Dendritic cell treated with granulocyte-macrophage colony-stimulating factor and Interleukin-4, amounts not matched to agents 40 ng/mL and 50 ng/mL, for 4 days (primary cell): ENCODE measurements around the gene SPP1.
"Not testable (repeated sequence)": the region's sequence is repeated elsewhere in the genome, so short reads cannot be mapped to it uniquely, and the experiment has no call there.

ENCODE experiments used
- H3K27ac Mint-ChIP-seq: one replicate; pipeline ENCODE4 v1.8.0; 2022; ENCODE audit warnings: mild to moderate bottlenecking, mixed read lengths
- H3K27me3 Mint-ChIP-seq: one replicate; pipeline ENCODE4 v1.8.0; 2022; ENCODE audit warnings: mild to moderate bottlenecking, mixed read lengths
- H3K36me3 Mint-ChIP-seq: one replicate; pipeline ENCODE4 v1.8.0; 2022; ENCODE audit warnings: low read depth, mixed read lengths
- H3K4me1 Mint-ChIP-seq: one replicate; pipeline ENCODE4 v1.8.0; 2022; ENCODE audit warnings: low read depth, mixed read lengths
- H3K4me3 Mint-ChIP-seq: one replicate; pipeline ENCODE4 v1.8.0; 2022; ENCODE audit warnings: mild to moderate bottlenecking, moderate library complexity, mixed read lengths
- H3K9me3 Mint-ChIP-seq: one replicate; pipeline ENCODE4 v1.8.0; 2022; ENCODE audit warnings: mixed read lengths
- intact Hi-C: fragments of 100-400 bp; cut with micrococcal nuclease; formaldehyde crosslinking; loops from one replicate; pipeline ENCODE4 v1.15.0; 2022

The SPP1 gene

GRCh38 chr4:87985887-87986200 is 10.3 kb downstream of the SPP1 start:
- intact Hi-C loops, result no loop called here

GRCh38 chr4:87986508-87986907 is 11.0 kb downstream of the SPP1 start:
- H3K27me3 Mint-ChIP-seq, result peaks cover 3% of the 10 kb centered on the region
- peaks cover 5% of the 10 kb centered on the region for H3K4me1 Mint-ChIP-seq
- no peak overlapping the region for H3K27ac Mint-ChIP-seq
- intact Hi-C loops, result no loop called here
- H3K36me3 Mint-ChIP-seq, result no peaks in the 10 kb centered on the region
- no peaks in the 10 kb centered on the region for H3K9me3 Mint-ChIP-seq
- H3K4me3 Mint-ChIP-seq, result no peak overlapping the region

More at GRCh38 chr4:87985887-87986200, 10.3 kb downstream of the SPP1 start:
- Mint-ChIP-seq H3K4me3 (no peak overlapping the region), H3K27me3 (peaks cover 3% of the 10 kb centered on the region), H3K4me1 (peaks cover 5% of the 10 kb centered on the region), H3K9me3 (no peaks in the 10 kb centered on the region), H3K36me3 (no peaks in the 10 kb centered on the region), H3K27ac (no peak overlapping the region)

- intact Hi-C loops, result no loop called here
These were observed 14.3 kb downstream of the SPP1 start for GRCh38 chr4:87989765-87990164.

GRCh38 chr4:87995435-87995834 is 19.9 kb downstream of the SPP1 start:
- Mint-ChIP-seq H3K27me3 (peaks cover 4% of the 10 kb centered on the region), H3K4me1 (peaks cover 5% of the 10 kb centered on the region), H3K36me3 (no peaks in the 10 kb centered on the region), H3K9me3 (no peaks in the 10 kb centered on the region), H3K27ac (no peak overlapping the region), H3K4me3 (no peak overlapping the region)
- intact Hi-C loops, result no loop called here

More at GRCh38 chr4:87989765-87990164, 14.3 kb downstream of the SPP1 start:
- Mint-ChIP-seq H3K4me3 (no peak overlapping the region), H3K4me1 (peaks cover 5% of the 10 kb centered on the region), H3K27ac (no peak overlapping the region), H3K27me3 (peaks cover 3% of the 10 kb centered on the region), H3K9me3 (no peaks in the 10 kb centered on the region), H3K36me3 (no peaks in the 10 kb centered on the region)

GRCh38 chr4:87999191-87999691 is 23.7 kb downstream of the SPP1 start:
- H3K27ac Mint-ChIP-seq, H3K36me3 Mint-ChIP-seq, H3K9me3 Mint-ChIP-seq, intact Hi-C loops, H3K4me3 Mint-ChIP-seq, H3K27me3 Mint-ChIP-seq: not testable (repeated sequence)
- peaks cover 10% of the 10 kb centered on the region for H3K4me1 Mint-ChIP-seq

GRCh38 chr4:88001871-88002270 is 26.4 kb downstream of the SPP1 start:
- Mint-ChIP-seq H3K9me3 (no peaks in the 10 kb centered on the region), H3K36me3 (no peaks in the 10 kb centered on the region), H3K27me3 (peaks cover 8% of the 10 kb centered on the region), H3K4me1 (peaks cover 17% of the 10 kb centered on the region), H3K4me3 (no peak overlapping the region), H3K27ac (no peak overlapping the region)
- intact Hi-C loops, result no loop called here

- Mint-ChIP-seq H3K9me3 (no peaks in the 10 kb centered on the region), H3K27me3 (peaks cover 9% of the 10 kb centered on the region), H3K4me1 (peaks cover 15% of the 10 kb centered on the region), H3K27ac (no peak overlapping the region), H3K36me3 (no peaks in the 10 kb centered on the region), H3K4me3 (no peak overlapping the region)
- intact Hi-C loops, result no loop called here
These were observed 27.3 kb downstream of the SPP1 start for GRCh38 chr4:88002786-88003185.

- intact Hi-C loops, result no loop called here
- Mint-ChIP-seq H3K9me3 (no peaks in the 10 kb centered on the region), H3K4me1 (peaks cover 15% of the 10 kb centered on the region), H3K4me3 (no peak overlapping the region), H3K36me3 (peaks cover 3% of the 10 kb centered on the region), H3K27me3 (peaks cover 9% of the 10 kb centered on the region), H3K27ac (no peak overlapping the region)
These were observed 27.7 kb downstream of the SPP1 start for GRCh38 chr4:88003261-88003660.

GRCh38 chr4:88005076-88005475 is 29.6 kb downstream of the SPP1 start:
- Mint-ChIP-seq H3K4me3 (no peak overlapping the region), H3K9me3 (no peaks in the 10 kb centered on the region), H3K27ac (no peak overlapping the region), H3K36me3 (peaks cover 8% of the 10 kb centered on the region), H3K4me1 (peaks cover 25% of the 10 kb centered on the region), H3K27me3 (peaks cover 9% of the 10 kb centered on the region)
- intact Hi-C loops, result loop anchor here (5.0 kb wide), 1 partner anchor 587 kb away; the partner anchor contains the start of gene HERC3

GRCh38 chr4:88005946-88006345 is 30.4 kb downstream of the SPP1 start:
- H3K9me3 Mint-ChIP-seq, result no peaks in the 10 kb centered on the region
- H3K27me3 Mint-ChIP-seq, result peaks cover 9% of the 10 kb centered on the region
- intact Hi-C loops, result loop anchor here (5.0 kb wide), 1 partner anchor 586 kb away; the partner anchor contains the start of gene HERC3
- no peak overlapping the region for H3K27ac Mint-ChIP-seq
- H3K36me3 Mint-ChIP-seq, result peaks cover 13% of the 10 kb centered on the region
- H3K4me3 Mint-ChIP-seq, result no peak overlapping the region
- H3K4me1 Mint-ChIP-seq, result peaks cover 32% of the 10 kb centered on the region

GRCh38 chr4:88006956-88007303 is 31.4 kb downstream of the SPP1 start:
- peak overlapping the region; percentile 65 for H3K4me3 Mint-ChIP-seq
- no peaks in the 10 kb centered on the region for H3K9me3 Mint-ChIP-seq
- intact Hi-C loops, result loop anchor here (5.0 kb wide), 1 partner anchor 585 kb away; the partner anchor contains the start of gene HERC3
- peaks cover 41% of the 10 kb centered on the region for H3K4me1 Mint-ChIP-seq
- H3K36me3 Mint-ChIP-seq, result peaks cover 15% of the 10 kb centered on the region
- peaks cover 9% of the 10 kb centered on the region for H3K27me3 Mint-ChIP-seq
- peak overlapping the region; percentile 25 for H3K27ac Mint-ChIP-seq

GRCh38 chr4:88007304-88008121 is 32.0 kb downstream of the SPP1 start, which contains the start of gene PKD2:
Gene PKD2 (plus strand): TSS chr4:88007635. CDS start chr4:88007734, 99 bp downstream.
- peak within 1 kb of the TSS; percentile 87 for H3K4me3 Mint-ChIP-seq
- intact Hi-C loops, result loop anchor here (5.0 kb wide), 1 partner anchor 585 kb away; the partner anchor contains the start of gene HERC3
- H3K27ac Mint-ChIP-seq, result peak within 1 kb of the TSS; percentile 86
- no peaks in the 10 kb centered on the region for H3K9me3 Mint-ChIP-seq
- H3K36me3 Mint-ChIP-seq, result peaks cover 15% of the 10 kb centered on the region
- peaks cover 47% of the 10 kb centered on the region for H3K4me1 Mint-ChIP-seq
- H3K27me3 Mint-ChIP-seq, result peaks cover 9% of the 10 kb centered on the region

- peak overlapping the region; percentile 86 for H3K27ac Mint-ChIP-seq
These were observed 32.7 kb downstream of the SPP1 start for GRCh38 chr4:88008122-88008742.

GRCh38 chr4:88008743-88009171 is 33.2 kb downstream of the SPP1 start:
- H3K9me3 Mint-ChIP-seq, result no peaks in the 10 kb centered on the region
- peak overlapping the region; percentile 86 for H3K27ac Mint-ChIP-seq

More at GRCh38 chr4:88008122-88008742, 32.7 kb downstream of the SPP1 start:
- H3K27me3 Mint-ChIP-seq, result peaks cover 9% of the 10 kb centered on the region
- no peaks in the 10 kb centered on the region for H3K9me3 Mint-ChIP-seq
- intact Hi-C loops, result loop anchor here (5.0 kb wide), 1 partner anchor 584 kb away; the partner anchor contains the start of gene HERC3
- peak overlapping the region; percentile 87 for H3K4me3 Mint-ChIP-seq
- peaks cover 20% of the 10 kb centered on the region for H3K36me3 Mint-ChIP-seq
- peaks cover 54% of the 10 kb centered on the region for H3K4me1 Mint-ChIP-seq

More at GRCh38 chr4:88008743-88009171, 33.2 kb downstream of the SPP1 start:
- Mint-ChIP-seq H3K36me3 (peaks cover 23% of the 10 kb centered on the region), H3K27me3 (peaks cover 9% of the 10 kb centered on the region), H3K4me1 (peaks cover 58% of the 10 kb centered on the region), H3K4me3 (peak overlapping the region; percentile 87)
- intact Hi-C loops, result loop anchor here (5.0 kb wide), 1 partner anchor 584 kb away; the partner anchor contains the start of gene HERC3
